ENCODE data around the gene KMT2E. TPM values are rescaled to one million over a fixed set of nuclear protein-coding genes. Genes with fewer than 3 reads are reported as not detected.
"Not testable (repeated sequence)": the region's sequence is repeated elsewhere in the genome, so short reads cannot be mapped to it uniquely, and the experiment has no call there.

Gene KMT2E
- total RNA-seq, 2 experiments from 2014 or later, result 295 to 296 TPM

DNA sequence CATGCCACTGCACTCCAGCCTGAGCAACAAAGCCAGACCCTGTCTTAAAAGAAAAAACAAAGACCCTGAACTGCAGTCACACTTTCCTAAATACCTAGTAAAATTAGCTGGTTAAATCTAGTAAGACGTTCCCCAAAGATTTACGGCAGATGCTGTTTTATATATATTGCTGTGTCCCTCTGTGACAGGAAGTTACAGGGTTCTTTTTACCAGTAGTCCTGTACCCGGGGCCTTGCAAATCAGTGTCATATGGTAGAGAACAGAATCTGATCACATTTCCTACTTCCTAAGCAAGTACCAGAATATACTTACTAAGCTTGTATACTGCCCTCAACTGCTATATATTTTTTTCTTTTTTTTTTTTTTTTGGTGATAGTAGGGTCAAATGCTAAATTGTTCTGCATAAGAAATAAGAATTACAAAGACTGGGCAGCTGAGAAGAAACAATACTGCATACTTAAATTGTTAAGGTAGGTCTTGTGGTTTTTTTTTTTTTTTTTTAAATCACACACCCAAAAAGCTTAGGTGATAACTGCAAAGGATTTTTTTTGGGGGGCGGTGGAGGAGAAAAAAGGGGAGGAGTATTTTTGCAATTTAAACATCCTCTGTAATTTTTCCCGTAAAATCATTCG is 27.3 kb upstream of the KMT2E start:
- H3K9me3 Mint-ChIP-seq, result no peaks in the 10 kb centered on the region
- Histone ChIP-seq H3K36me3 (ENCODE audit: insufficient read depth, low read length) (peaks cover 18% of the 10 kb centered on the region), H3K4me1 (ENCODE audit: insufficient read depth, low read length) (peaks cover 35% of the 10 kb centered on the region), H3K9me3 (ENCODE audit: control insufficient read depth in 1 of 2, insufficient read depth in 1 of 2, low read length in 2 of 2) (no peaks in the 10 kb centered on the region), H3K27me3 (ENCODE audit: control insufficient read depth in 1 of 2, insufficient read depth in 2 of 2, low read length in 2 of 2) (no peaks in the 10 kb centered on the region), H3K27ac (ENCODE audit: low read depth in 1 of 2, low read length in 2 of 2) (peak overlapping the region in 1 of 2 donors; percentile 31), H3K4me3 (ENCODE audit: low read length) (no peak overlapping the region)
- TF ChIP-seq CTCF (IDR thresholded peaks at IDR 0.05), result no peak
- intact Hi-C loops (cut with DNase I, micrococcal nuclease), result no loop called here
- peak overlapping the region; percentile 99 for H3K27ac Mint-ChIP-seq
- peak overlapping the region; percentile 59 for H3K4me3 Mint-ChIP-seq
- peaks cover 30% of the 10 kb centered on the region for H3K36me3 Mint-ChIP-seq (ENCODE audit: low read depth)
- H3K4me1 Mint-ChIP-seq (ENCODE audit: low read depth), result peaks cover 54% of the 10 kb centered on the region
- DNase-seq (peak in 1 of 14 experiments; percentile 19), ATAC-seq (ENCODE audit: poor library complexity) (no peak)
- CTCF ChIA-PET, result interaction anchor here (1.0 to 1.5 kb wide), 3 partner anchors 23 to 55 kb away, joined by 3 to 7 read pairs (median 4); partner anchors contain the start of gene KMT2E
- POLR2A ChIA-PET, result interaction anchor here (10.9 kb wide), 1 partner anchor 27 kb away, joined by 560 read pairs; the partner anchor contains the start of gene KMT2E
- no peaks in the 10 kb centered on the region for H3K27me3 Mint-ChIP-seq

DNA sequence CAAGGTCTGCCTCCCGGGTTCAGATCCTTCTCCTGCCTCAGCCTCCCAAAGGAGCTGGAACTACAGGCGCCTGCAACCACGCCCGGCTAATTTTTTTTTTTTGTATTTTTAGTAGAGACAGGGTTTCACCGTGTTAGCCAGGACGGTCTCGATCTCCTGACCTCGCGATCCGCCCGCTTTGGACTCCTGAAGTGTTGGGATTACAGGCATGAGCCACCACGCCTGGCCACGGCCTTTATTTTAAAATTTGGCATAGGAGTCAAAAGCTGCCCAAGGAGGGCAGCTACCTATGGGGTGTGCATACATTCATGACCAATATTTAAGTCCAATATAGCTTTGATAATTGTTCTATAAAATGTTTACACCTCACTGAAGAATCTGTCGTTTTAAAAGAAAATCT is 26.6 kb upstream of the KMT2E start:
- Mint-ChIP-seq H3K27ac (peak overlapping the region; percentile 99), H3K4me1 (ENCODE audit: low read depth) (peaks cover 54% of the 10 kb centered on the region), H3K36me3 (ENCODE audit: low read depth) (peaks cover 36% of the 10 kb centered on the region)
- DNase-seq; ATAC-seq (ENCODE audit: poor library complexity); H3K27me3 ChIP-seq (ENCODE audit: control insufficient read depth in 1 of 2, insufficient read depth in 2 of 2, low read length in 2 of 2); intact Hi-C loops (cut with DNase I, micrococcal nuclease); H3K9me3 ChIP-seq (ENCODE audit: control insufficient read depth in 1 of 2, insufficient read depth in 1 of 2, low read length in 2 of 2); H3K4me3 Mint-ChIP-seq; H3K4me3 ChIP-seq (ENCODE audit: low read length); H3K27ac ChIP-seq (ENCODE audit: low read depth in 1 of 2, low read length in 2 of 2); H3K27me3 Mint-ChIP-seq; H3K9me3 Mint-ChIP-seq: not testable (repeated sequence)
- peaks cover 35% of the 10 kb centered on the region for H3K4me1 ChIP-seq (ENCODE audit: insufficient read depth, low read length)
- peaks cover 21% of the 10 kb centered on the region for H3K36me3 ChIP-seq (ENCODE audit: insufficient read depth, low read length)
- ChIA-PET POLR2A (interaction anchor here (1.2 to 10.9 kb wide), 2 partner anchors 26 to 44 kb away, joined by 3 to 560 read pairs; partner anchors contain the start of gene KMT2E), CTCF (interaction anchor here (1.0 to 1.5 kb wide), 3 partner anchors 23 to 54 kb away, joined by 3 to 7 read pairs (median 4); partner anchors contain the start of gene KMT2E)

DNA sequence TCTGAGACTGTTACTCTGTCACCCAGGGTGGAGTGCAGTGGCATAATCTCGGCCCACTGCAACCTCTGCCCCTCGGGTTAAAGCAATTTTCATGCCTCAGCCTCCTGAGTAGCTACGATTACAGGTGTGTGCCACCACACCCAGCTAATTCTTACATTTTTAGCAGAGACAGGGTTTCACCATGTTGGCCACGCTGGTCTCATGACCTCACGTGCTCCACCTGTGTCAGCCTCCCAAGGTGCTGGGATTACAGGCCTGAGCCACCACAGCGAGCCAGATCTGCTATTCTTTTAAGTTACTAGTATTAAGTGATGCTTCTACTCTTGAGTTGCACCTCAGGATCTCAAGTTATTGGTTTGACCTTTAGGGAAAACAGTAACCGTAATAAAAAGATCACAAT is 23.0 kb upstream of the KMT2E start:
- intact Hi-C loops (cut with DNase I, micrococcal nuclease), result no loop called here
- no peaks in the 10 kb centered on the region for H3K27me3 Mint-ChIP-seq
- H3K4me3 ChIP-seq (ENCODE audit: low read length), result no peak overlapping the region
- H3K9me3 Mint-ChIP-seq, result no peaks in the 10 kb centered on the region
- peaks cover 53% of the 10 kb centered on the region for H3K4me1 Mint-ChIP-seq (ENCODE audit: low read depth)
- no peak for ATAC-seq (ENCODE audit: poor library complexity)
- no peak for TF ChIP-seq CTCF (IDR thresholded peaks at IDR 0.05)
- H3K4me3 Mint-ChIP-seq, result no peak overlapping the region
- no peaks in the 10 kb centered on the region for H3K27me3 ChIP-seq (ENCODE audit: control insufficient read depth in 1 of 2, insufficient read depth in 2 of 2, low read length in 2 of 2)
- peak overlapping the region in 1 of 2 donors; percentile 32 for H3K27ac ChIP-seq (ENCODE audit: low read depth in 1 of 2, low read length in 2 of 2)
- H3K4me1 ChIP-seq (ENCODE audit: insufficient read depth, low read length), result peaks cover 24% of the 10 kb centered on the region
- H3K9me3 ChIP-seq (ENCODE audit: control insufficient read depth in 1 of 2, insufficient read depth in 1 of 2, low read length in 2 of 2), result no peaks in the 10 kb centered on the region
- H3K27ac Mint-ChIP-seq, result no peak overlapping the region
- peaks cover 38% of the 10 kb centered on the region for H3K36me3 ChIP-seq (ENCODE audit: insufficient read depth, low read length)
- no peak for DNase-seq
- peaks cover 43% of the 10 kb centered on the region for H3K36me3 Mint-ChIP-seq (ENCODE audit: low read depth)
- ChIA-PET POLR2A (interaction anchor here (1.0 to 1.9 kb wide), 2 partner anchors 19 to 22 kb away, joined by 3 to 6 read pairs; no protein-coding TSS in a partner anchor), CTCF (interaction anchor here (0.9 to 1.4 kb wide), 3 partner anchors 19 to 23 kb away, joined by 3 to 5 read pairs (median 4); partner anchors contain the start of gene KMT2E)
